Measurements from ENCODE around the gene WDR13.

GRCh38 chrX:48600226-48600625 lies 2.9 kb downstream of the WDR13 start:
- TF ChIP-seq CTCF (IDR thresholded peaks at IDR 0.05) (no peak), POLR2A (IDR thresholded peaks at IDR 0.05) (no peak), EP300 (IDR thresholded peaks at IDR 0.05) (no peak), POLR2AphosphoS5 (IDR thresholded peaks at IDR 0.05) (no peak)

Data from sigmoid colon (tissue), 4 donors.